GM10847 (cell line): ENCODE measurements around the gene GFRA4.

Experiments used
- POLR2A ChIP-seq: IDR thresholded peaks from 2 replicates; pipeline ENCODE4 v1.6.1; 2011; ENCODE audit not compliant: insufficient read length; ENCODE audit errors: extremely low read depth

GFRA4 gene

GRCh38 chr20:3631534-3631933 is 31.7 kb downstream of the GFRA4 start:
- no peak for TF ChIP-seq POLR2A

GRCh38 chr20:3630429-3630828 is 32.8 kb downstream of the GFRA4 start:
- TF ChIP-seq POLR2A = no peak

- TF ChIP-seq POLR2A = no peak
These were observed 33.3 kb downstream of the GFRA4 start for GRCh38 chr20:3629893-3630292.

- no peak for TF ChIP-seq POLR2A
These were observed 34.5 kb downstream of the GFRA4 start for GRCh38 chr20:3628502-3629314.

- TF ChIP-seq POLR2A = no peak
These were observed 35.7 kb downstream of the GFRA4 start for GRCh38 chr20:3627476-3627875.

- TF ChIP-seq POLR2A = no peak
These were observed 40.8 kb downstream of the GFRA4 start for GRCh38 chr20:3622406-3622805.

- TF ChIP-seq POLR2A = no peak
These were observed 42.1 kb downstream of the GFRA4 start for GRCh38 chr20:3621111-3621510.

- no peak for TF ChIP-seq POLR2A
These were observed 46.9 kb downstream of the GFRA4 start for GRCh38 chr20:3616250-3616649.

- TF ChIP-seq POLR2A = no peak
These were observed 48.7 kb downstream of the GFRA4 start for GRCh38 chr20:3614466-3614865.

- no peak for TF ChIP-seq POLR2A
These were observed 49.3 kb downstream of the GFRA4 start for GRCh38 chr20:3613821-3614440.

- no peak for TF ChIP-seq POLR2A
These were observed 50.2 kb downstream of the GFRA4 start for GRCh38 chr20:3612795-3613572.

- no peak for TF ChIP-seq POLR2A
These were observed 51.3 kb downstream of the GFRA4 start for GRCh38 chr20:3611901-3612300.
